GM13976 (cell line): Measurements from ENCODE around the gene EPB41L4A.
A peak's percentile ranks its signal among the peaks of the same experiment; 100 is the strongest.

Experiments
- DNase-seq: peaks from one replicate; pipeline ENCODE4 v3.0.0; 2012; ENCODE audit warnings: low spot score
- CTCF ChIP-seq: IDR thresholded peaks from 2 replicates; pipeline ENCODE4 v1.5.1; 2012; ENCODE audit warnings: borderline replicate concordance, mild to moderate bottlenecking; ENCODE audit not compliant: insufficient read depth; ENCODE audit errors: extremely low read depth, missing control alignments, control extremely low read depth
- in situ Hi-C: fragments of 300-500 bp; cut with MboI; formaldehyde crosslinking; loops from one replicate; pipeline ENCODE4 v1.12.0; 2022; ENCODE audit warnings: low sequenced_read_pairs, mixed read lengths, inconsistent platforms; ENCODE audit not compliant: unreplicated experiment

EPB41L4A gene

GRCh38 chr5:112165399-112165798 lies 253.7 kb downstream of the EPB41L4A start:
- DNase-seq = no peak
- TF ChIP-seq CTCF = no peak
- in situ Hi-C loops = no loop called here

- DNase-seq = no peak
- TF ChIP-seq CTCF = no peak
- in situ Hi-C loops = no loop called here
Observed at GRCh38 chr5:112163435-112163834, 255.6 kb downstream of the EPB41L4A start.

GRCh38 chr5:112161392-112161748 lies 257.7 kb downstream of the EPB41L4A start:
- DNase-seq = no peak
- in situ Hi-C loops = no loop called here
- TF ChIP-seq CTCF = no peak

GRCh38 chr5:112160652-112161391 lies 258.3 kb downstream of the EPB41L4A start:
- in situ Hi-C loops = no loop called here
- peak; percentile 99 for TF ChIP-seq CTCF
- peak; percentile 90 for DNase-seq

- in situ Hi-C loops = no loop called here
- DNase-seq = no peak
- no peak for TF ChIP-seq CTCF
Observed at GRCh38 chr5:112159435-112159834, 259.6 kb downstream of the EPB41L4A start.

GRCh38 chr5:112156211-112156610 lies 262.9 kb downstream of the EPB41L4A start:
- DNase-seq = no peak
- in situ Hi-C loops = no loop called here

More at GRCh38 chr5:112156211-112156610, 262.9 kb downstream of the EPB41L4A start:
- no peak for TF ChIP-seq CTCF
